HCEC 1CT (cell line): ENCODE measurements around the gene LATS2.
"Not testable (repeated sequence)": the region's sequence is repeated elsewhere in the genome, so short reads cannot be mapped to it uniquely, and the experiment has no call there.

Experiments
- DNase-seq: peaks from one replicate; pipeline ENCODE4 v3.0.0-alpha.2; 2017

The LATS2 gene

DNA sequence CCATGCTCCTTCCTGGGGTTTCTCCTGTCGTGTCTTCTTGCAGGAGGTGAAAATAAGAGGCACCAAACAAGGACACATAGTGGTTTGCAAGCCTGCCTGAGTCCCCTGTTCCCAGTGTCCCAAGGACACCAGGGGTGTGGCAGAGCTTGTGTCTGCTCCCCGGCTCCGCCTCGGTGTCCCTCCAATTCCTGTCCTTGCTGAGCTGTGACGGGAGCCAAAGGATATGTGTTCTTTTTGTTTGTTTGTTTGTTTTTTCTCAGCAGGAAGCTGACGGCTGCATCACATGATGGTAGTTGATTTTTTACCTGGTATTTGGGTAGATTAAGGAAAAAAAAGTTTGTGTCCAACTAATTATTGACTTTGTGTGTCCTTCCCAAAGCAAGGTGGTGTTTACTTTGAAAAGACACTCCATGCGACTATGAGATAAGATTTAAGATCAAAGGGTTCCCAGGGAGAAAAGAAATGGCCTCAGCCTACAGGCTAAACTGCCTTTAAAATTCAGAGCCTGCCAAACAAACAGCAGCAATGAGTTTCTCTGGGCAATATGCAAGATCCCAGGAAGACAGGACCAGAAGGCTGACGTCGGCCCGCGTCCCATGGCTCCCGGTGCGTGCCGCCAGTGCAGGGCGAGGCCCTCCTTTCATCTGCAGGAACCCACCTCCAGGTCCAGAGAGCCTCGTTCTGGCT lies 108.0 kb downstream of the LATS2 start:
- DNase-seq: no peak

DNA sequence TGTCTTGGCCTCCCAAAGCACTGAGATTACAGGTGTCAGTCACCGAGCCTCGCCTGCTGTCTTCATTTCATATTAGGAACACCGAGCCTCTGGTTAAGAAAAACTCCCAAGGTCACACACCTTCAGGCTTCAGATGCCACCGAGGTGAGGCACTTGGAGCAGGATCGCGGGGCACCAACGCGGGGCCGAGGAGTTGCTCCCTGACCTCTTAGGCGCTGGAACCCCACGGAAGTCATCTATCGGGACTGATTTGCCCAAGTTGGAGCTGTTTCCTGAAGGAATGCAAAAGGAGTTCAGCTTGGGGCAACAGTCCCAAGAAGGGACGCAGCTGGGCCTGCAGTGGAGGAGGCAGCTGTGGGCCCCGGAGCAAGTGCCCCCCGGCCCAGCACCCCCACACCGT lies 108.5 kb downstream of the LATS2 start:
- no peak for DNase-seq

DNA sequence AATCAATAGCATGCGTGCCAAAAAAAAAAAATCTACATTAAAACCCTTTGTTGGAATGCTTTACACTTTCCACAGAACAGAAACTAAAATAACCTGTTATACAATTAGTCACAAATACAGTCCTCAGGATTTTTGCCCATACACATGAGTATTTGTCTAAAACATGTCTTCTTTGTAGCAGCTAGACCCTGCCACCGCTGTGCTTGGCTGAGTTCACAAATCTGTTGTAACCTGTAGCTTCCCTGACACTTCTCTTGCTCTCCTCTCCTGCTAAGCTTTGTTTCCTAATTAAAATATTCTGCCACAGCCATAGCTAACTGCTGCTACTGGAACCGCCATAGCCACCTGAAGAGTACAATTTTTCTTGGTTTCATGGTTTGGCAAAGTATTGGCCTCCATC lies 113.4 kb downstream of the LATS2 start:
- DNase-seq: not testable (repeated sequence)

DNA sequence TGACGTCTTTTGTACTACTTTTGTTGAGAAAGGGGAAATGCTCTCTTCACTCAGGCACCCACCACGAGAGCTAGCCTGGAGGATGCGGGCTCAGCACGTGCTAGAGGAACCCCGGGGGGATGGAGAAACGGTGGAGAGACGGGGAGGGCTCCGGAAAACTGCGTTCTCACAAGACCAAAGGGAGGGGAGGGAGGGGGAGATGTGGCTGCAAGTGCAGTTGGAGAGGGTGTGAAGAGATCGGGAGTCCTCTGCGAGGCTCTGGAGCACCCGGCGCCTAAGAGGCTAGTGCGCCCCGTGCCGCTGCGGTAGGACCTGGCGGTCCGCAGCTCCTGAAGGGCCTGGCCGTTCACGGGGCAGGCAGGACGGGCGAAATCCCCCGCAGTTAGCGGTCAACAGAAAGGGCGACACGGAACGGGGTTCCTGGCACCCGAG lies 115.4 kb downstream of the LATS2 start:
- DNase-seq: no peak

DNA sequence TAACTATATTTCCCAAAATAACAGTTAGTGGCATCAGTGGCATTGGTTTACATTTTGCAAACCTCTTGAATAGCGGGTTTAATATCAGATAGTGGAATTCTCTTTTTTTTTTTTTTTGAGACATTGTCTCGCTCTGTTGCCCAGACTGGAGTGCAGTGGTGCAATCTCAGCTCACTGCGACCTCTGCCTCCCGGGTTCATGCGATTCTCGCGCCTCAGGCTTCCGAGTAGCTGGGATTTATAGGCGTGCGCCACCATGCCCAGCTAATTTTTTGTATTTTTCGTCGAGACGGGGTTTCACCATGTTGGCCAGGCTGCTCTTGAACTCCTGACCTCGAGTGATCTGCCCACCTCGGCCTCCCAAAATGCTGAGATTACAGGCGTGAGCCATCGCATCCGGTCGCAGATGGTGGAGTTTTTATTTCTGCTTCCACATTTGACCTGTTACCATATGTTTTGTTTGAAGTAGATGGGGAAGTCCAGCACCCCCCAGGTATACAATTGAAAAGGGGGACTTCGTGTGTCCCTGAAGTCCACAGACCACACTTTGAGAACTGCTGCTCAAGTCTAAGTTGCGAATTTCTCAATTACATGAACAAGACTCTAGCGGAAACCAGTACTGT lies 118.3 kb downstream of the LATS2 start:
- no peak for DNase-seq

DNA sequence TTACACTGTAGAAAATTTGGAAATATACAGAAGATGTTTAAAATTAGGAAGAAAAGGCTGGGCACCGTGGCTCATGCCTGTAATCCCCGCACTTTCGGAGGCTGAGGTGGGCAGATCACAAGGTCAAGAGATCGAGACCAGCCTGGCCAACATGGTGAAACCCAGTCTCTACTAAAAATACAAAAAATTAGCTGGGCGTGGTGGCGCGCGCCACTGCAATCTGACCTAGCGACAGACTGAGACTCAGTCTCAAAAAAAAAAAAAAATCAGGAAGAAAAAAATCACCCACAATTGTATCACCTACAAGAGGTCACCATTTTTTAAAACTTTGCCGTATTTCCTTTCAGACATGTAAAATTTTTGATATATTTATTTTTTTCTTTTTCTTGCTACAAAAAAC lies 120.9 kb downstream of the LATS2 start:
- DNase-seq: not testable (repeated sequence)

DNA sequence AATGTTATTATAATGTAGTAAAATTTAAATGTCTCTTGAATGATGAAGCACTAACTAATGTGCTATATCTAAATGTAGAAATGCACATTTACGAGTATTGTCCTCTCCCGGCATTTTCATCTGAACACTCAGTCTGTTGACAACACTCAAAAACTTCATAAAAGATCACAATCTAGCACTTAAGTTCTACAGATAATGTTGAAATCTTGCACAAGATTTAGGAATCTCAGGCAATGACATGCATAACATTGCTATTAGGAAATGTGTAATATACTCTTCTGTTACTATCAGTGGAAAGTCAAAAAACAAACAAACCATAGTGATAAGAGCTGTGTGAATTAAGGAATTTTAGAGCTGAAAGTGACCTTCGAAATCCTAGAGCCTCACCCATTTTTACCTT lies 121.3 kb downstream of the LATS2 start:
- DNase-seq: peak; percentile 22

DNA sequence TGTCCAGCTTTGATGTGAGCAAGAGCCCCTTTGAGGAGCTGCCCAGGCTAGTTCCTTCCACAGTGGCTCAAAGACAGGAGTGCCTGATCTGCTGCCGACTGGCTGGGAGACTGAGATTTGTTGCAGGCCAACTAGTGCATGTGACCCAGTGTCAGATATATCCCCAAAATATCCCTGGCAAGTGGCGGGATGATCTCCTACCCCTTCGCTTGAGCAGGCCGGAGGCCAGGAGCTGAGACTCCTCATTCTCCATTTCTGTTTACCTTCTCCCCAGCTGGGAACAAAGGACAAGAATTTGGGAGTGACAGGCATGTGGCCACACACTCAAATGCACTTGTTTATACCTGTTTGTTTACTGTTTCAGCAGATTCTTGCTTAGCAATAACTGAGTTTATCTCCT lies 121.7 kb downstream of the LATS2 start:
- no peak for DNase-seq

DNA sequence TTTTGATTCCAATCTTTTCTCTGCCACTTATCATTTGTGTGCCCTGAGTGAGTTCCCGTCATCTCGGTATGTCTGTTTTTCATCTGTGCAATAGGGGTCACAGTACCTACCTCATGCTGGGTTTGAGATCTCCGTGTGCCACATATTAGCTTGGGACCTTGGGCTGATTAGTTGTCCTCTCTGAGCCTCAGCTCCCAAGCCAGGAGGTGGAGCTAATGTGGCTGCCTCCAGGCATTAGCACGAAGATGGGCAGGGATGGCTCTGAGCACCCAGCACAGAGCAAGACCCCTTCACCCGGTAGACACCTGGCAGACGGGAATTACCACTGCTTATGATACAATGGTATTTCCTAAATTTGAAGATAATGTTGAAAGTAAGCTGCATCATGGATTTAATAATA lies 123.1 kb downstream of the LATS2 start:
- no peak for DNase-seq

DNA sequence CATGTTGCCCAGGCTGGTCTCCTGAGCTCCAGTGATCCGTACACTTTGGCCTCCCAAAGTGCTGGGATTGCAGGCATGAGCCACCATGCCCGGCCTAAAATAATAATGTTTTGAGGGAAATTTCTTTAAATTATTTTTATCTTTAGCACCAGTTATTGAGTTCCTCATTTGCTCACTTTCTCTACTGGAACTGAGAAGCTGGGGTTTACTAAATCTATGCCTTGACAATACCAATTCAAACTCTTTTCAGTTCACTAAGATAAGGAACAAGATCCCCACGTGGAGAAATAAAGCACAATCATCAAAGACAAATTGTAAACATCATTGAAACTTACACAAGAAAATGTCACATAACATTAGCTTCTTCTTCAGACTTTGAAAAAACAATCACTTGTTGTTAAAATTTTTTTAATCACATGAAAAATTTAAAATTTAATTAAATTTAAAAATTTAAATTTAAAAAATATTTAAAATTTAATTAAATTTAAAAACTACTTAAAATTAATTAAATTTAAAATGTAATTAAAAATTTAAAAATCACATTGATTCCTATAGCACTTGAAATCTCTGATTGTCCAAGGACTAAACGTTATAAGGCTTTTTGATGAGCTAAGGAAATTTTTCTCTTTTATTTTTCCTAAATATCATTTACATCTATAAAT lies 133.7 kb downstream of the LATS2 start:
- DNase-seq: no peak

DNA sequence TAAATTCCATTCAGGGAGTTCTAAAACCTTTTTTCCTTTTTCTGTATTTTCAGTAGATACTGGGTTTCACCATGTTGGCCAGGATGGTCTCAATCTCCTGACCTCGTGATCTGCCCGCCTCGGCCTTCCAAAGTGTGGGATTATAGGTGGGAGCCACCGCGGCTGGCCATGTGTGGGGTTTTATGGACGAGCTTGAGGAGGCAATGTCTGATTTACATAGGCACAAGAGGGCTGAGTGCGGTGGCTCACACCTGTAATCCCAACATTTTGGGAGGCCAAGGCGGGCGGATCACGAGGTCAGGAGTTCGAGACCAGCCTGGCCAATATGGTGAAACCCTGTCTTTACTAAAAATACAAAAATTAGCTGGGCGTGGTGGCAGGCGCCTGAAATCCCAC lies 136.0 kb downstream of the LATS2 start:
- DNase-seq: not testable (repeated sequence)

DNA sequence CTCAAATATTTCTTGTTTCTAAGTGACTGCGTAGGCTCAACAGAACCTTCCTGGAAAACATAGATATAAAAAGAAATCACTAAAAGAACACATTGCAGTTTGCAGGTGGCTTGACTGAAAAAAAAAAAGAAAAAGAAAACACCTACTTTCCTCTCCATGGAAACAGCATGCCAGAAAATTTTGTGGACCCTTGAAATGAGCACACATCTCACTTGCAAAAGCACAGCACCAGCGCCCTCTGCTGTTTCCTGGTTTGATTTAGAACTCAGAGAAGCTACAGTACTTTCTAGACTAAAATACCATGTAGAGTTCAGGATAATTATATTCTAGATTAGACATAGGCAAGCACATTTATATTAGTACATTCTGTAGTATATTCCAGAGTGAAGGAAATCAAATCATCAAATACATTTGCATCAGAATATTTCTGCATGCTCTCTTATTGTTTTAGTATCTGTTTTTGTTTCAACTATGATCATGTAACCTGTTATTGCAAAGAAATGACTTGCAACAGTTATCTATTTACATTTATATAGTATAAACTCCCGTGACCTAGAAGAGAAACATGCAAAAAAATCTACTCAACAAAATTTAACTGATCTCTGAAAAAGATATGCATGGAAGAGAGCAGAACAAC lies 136.5 kb downstream of the LATS2 start:
- DNase-seq: peak; percentile 64

DNA sequence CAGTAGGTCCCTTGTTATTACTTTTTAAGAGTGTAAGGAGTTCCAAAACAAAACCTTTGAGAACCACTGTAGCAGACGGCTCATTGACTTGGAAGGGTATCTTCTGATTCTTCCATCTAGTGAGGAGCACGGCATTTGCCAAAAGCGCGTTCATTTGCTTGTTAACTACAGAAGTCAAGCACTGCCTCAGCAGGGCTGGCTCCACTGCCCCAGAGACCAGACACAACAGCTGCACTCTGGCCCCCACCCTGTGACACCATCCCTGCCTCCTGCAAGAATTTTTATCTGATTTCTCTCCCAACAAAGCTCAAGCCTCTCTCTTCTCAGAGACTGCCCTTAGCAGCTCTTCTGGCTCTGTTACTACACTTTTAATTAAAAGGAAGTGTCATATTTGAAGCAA lies 138.1 kb downstream of the LATS2 start:
- DNase-seq: no peak
